Kidney epithelial cell (primary cell): Measurements from ENCODE around the gene ELAVL2. TPM values are rescaled to one million over a fixed set of nuclear protein-coding genes. Genes with fewer than 3 reads are reported as not detected.

Experiments used
- DNase-seq: peaks from one replicate; pipeline ENCODE4 v3.0.0-alpha.2; 2010; ENCODE audit warnings: low read depth
- H3K27me3 ChIP-seq: 2 replicates; pipeline ENCODE4 v1.6.0; 2011; ENCODE audit warnings: low read length; ENCODE audit not compliant: control insufficient read depth, insufficient read depth
- H3K36me3 ChIP-seq: 2 replicates; pipeline ENCODE4 v1.5.1; 2011; ENCODE audit warnings: low read length; ENCODE audit not compliant: control insufficient read depth, insufficient read depth
- H3K4me3 ChIP-seq: 2 replicates; pipeline ENCODE4 v1.5.1; 2011; ENCODE audit warnings: low read depth, mild to moderate bottlenecking, control low read depth, low read length
- total RNA-seq: library from RNA; depleted of rRNA; stranded (reverse); fragments of >200 nt; gene quantifications from 2 replicates; pipeline ENCODE4 v1.2.3, GENCODE V29; 2015
- TF ChIP-seq, protein P1 (sequence below): IDR thresholded peaks from 2 replicates; pipeline ENCODE4 v1.5.1; 2011; ENCODE audit warnings: mild to moderate bottlenecking, moderate library complexity, low read length, control low read depth, inconsistent platforms; ENCODE audit not compliant: insufficient read depth, poor library complexity, severe bottlenecking

The ELAVL2 gene
- total RNA-seq, result 0.68 and 0.92 TPM in 2 replicates

GRCh38 chr9:23826120-23826629 lies at the start of gene ELAVL2:
TSS of gene ELAVL2 (minus strand) at chr9:23826240. CDS start at chr9:23762234, 64,006 bp downstream.
- DNase-seq, result peak; percentile 77
- H3K4me3 ChIP-seq, result peak within 1 kb of the TSS; percentile 40
- TF ChIP-seq, protein P1, sequence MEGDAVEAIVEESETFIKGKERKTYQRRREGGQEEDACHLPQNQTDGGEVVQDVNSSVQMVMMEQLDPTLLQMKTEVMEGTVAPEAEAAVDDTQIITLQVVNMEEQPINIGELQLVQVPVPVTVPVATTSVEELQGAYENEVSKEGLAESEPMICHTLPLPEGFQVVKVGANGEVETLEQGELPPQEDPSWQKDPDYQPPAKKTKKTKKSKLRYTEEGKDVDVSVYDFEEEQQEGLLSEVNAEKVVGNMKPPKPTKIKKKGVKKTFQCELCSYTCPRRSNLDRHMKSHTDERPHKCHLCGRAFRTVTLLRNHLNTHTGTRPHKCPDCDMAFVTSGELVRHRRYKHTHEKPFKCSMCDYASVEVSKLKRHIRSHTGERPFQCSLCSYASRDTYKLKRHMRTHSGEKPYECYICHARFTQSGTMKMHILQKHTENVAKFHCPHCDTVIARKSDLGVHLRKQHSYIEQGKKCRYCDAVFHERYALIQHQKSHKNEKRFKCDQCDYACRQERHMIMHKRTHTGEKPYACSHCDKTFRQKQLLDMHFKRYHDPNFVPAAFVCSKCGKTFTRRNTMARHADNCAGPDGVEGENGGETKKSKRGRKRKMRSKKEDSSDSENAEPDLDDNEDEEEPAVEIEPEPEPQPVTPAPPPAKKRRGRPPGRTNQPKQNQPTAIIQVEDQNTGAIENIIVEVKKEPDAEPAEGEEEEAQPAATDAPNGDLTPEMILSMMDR, result no peak
- no peaks in the 10 kb centered on the region for H3K36me3 ChIP-seq
- H3K27me3 ChIP-seq, result peaks cover 54% of the 10 kb centered on the region

GRCh38 chr9:23858234-23858633 lies 32.2 kb upstream of the ELAVL2 start:
- Histone ChIP-seq H3K27me3 (no peaks in the 10 kb centered on the region), H3K36me3 (no peaks in the 10 kb centered on the region), H3K4me3 (no peak overlapping the region)
- DNase-seq, result no peak
- TF ChIP-seq, protein P1, result no peak

DNA sequence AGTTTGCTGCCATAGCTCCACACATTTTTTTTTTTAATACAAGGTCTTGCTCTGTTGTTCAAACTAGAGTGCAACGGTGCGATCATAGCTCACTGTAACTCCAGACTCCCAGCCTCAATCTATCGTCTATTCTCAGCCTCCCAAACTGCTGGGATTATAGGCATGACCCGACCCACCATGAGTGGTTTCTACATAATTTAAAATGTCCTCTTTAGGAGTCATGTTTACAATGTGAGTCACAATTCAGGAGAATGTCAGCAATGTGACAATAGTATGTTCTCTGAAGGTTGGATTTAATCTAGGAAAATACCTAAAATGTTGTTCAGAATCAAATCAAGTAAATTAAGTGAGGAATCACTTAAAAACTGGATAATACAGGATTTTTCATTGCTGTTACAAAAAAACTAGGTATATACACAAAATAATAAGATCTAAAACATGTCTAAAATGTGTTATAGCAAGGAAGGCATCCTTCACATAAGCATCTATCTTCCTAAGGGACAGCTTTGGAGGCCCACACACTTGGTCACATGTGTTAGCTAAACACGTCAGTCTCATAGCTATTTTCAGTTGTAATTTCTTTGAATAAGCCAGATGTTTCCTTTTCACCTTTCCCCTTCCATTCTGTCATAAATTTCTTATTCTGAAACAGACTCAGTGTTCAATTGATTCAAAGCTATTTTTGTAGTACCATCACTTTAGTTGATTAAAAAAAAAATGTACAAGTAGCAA lies 30.0 kb upstream of the ELAVL2 start:
- Histone ChIP-seq H3K36me3 (no peaks in the 10 kb centered on the region), H3K4me3 (no peak overlapping the region), H3K27me3 (peaks cover 6% of the 10 kb centered on the region)
- TF ChIP-seq, protein P1, result no peak
- no peak for DNase-seq

GRCh38 chr9:23850690-23851629 lies 24.9 kb upstream of the ELAVL2 start:
- no peaks in the 10 kb centered on the region for H3K36me3 ChIP-seq
- DNase-seq, result no peak
- TF ChIP-seq, protein P1, result no peak
- H3K4me3 ChIP-seq, result peak overlapping the region; percentile 29
- H3K27me3 ChIP-seq, result peaks cover 25% of the 10 kb centered on the region

GRCh38 chr9:23850242-23850689 lies 24.2 kb upstream of the ELAVL2 start:
- no peak for DNase-seq
- Histone ChIP-seq H3K4me3 (peak overlapping the region; percentile 29), H3K36me3 (no peaks in the 10 kb centered on the region), H3K27me3 (peaks cover 25% of the 10 kb centered on the region)
- TF ChIP-seq, protein P1, result no peak
